K562 (cell line): ENCODE data around the gene ENTREP3. TPM values are rescaled to one million over a fixed set of nuclear protein-coding genes. Genes with fewer than 3 reads are reported as not detected.

Experiments
- ARID1B ChIP-seq: fragments of 450-650 bp; IDR thresholded peaks from 2 replicates; pipeline ENCODE4 v1.6.1; 2016; ENCODE audit warnings: antibody characterized with exemption, mild to moderate bottlenecking, inconsistent platforms
- DACH1 ChIP-seq: fragments of 450-650 bp; IDR thresholded peaks from 2 replicates; pipeline ENCODE4 v1.6.1; 2018; ENCODE audit not compliant: partially characterized antibody
- FOXK2 ChIP-seq, 2 experiments: fragments of 450-650 bp; IDR thresholded peaks in 1 of 2; conservative IDR thresholded peaks in 1 of 2; 2 replicates each; pipeline ENCODE4 v1.6.1; 2016; ENCODE audit warnings: low read depth in 2 of 2, mild to moderate bottlenecking in 1 of 2
- L3MBTL2 ChIP-seq: fragments of 450-650 bp; IDR thresholded peaks from 2 replicates; pipeline ENCODE4 v1.6.1; 2016; ENCODE audit warnings: mild to moderate bottlenecking, moderate library complexity
- RNF2 ChIP-seq: sonication (generic); IDR thresholded peaks from 2 replicates; pipeline ENCODE4 v1.6.1; 2016
- XRCC5 ChIP-seq: fragments of 200-400 bp; formaldehyde crosslinking; IDR thresholded peaks from 2 replicates; pipeline ENCODE4 v1.6.1; 2017; ENCODE audit warnings: low read depth, mild to moderate bottlenecking, low read length
- ZNF384 ChIP-seq: IDR thresholded peaks from 2 replicates; pipeline ENCODE4 v1.6.1; 2012; ENCODE audit warnings: low read depth, low read length, improper control_type of control experiment
- ZNF444 ChIP-seq: fragments of 250-450 bp; sonication (Bioruptor Pico); IDR thresholded peaks from 2 replicates; pipeline ENCODE4 v1.4.0; 2020; ENCODE audit warnings: mild to moderate bottlenecking, moderate library complexity
- ZNF518B ChIP-seq: fragments of 250-450 bp; sonication (Bioruptor Pico); IDR thresholded peaks from 2 replicates; pipeline ENCODE4 v1.5.0; 2021; ENCODE audit warnings: mild to moderate bottlenecking, moderate library complexity
- polyA plus RNA-seq, 8 experiments: library from polyadenylated mRNA; depleted of rRNA in 4 of 8; stranded (reverse) in 5 of 8; unstranded in 3 of 8; fragments of >200 nt; fragmentation: Nextera tagmentation in 2 of 8; fragmentation: Illumina TruSeq in 1 of 8; extraction: Ambion mirVana in 2 of 8; extraction: Trizol in 1 of 8; gene quantifications; 2 replicates each; pipeline versions ENCODE4 v1.2.1 to v1.2.3, GENCODE V29; 2011 to 2014; ENCODE audit warnings: inconsistent platforms in 1 of 8, missing spikeins in 1 of 8
- total RNA-seq, 7 experiments: library from RNA; depleted of rRNA in 6 of 7; stranded (reverse); fragments of >200 nt in 6 of 7; fragmentation: Illumina TruSeq in 2 of 7; extraction: Trizol in 2 of 7; gene quantifications; 2 replicates each; pipeline versions ENCODE4 v1.2.1 to v1.2.3, GENCODE V29; 2011 to 2021; ENCODE audit warnings: low replicate concordance in 1 of 7
- TF ChIP-seq, protein P1 (sequence below): fragments of 450-650 bp; IDR thresholded peaks from 2 replicates; pipeline ENCODE4 v1.6.1; 2017; ENCODE audit warnings: antibody characterized with exemption, mild to moderate bottlenecking

Gene ENTREP3
- total and polyA plus RNA-seq, 9 of the 15 experiments (the other 6 are each of a cell fraction or from before 2014, with no cell fraction given), result 1.9 to 41.8 (median 5.9) TPM

DNA sequence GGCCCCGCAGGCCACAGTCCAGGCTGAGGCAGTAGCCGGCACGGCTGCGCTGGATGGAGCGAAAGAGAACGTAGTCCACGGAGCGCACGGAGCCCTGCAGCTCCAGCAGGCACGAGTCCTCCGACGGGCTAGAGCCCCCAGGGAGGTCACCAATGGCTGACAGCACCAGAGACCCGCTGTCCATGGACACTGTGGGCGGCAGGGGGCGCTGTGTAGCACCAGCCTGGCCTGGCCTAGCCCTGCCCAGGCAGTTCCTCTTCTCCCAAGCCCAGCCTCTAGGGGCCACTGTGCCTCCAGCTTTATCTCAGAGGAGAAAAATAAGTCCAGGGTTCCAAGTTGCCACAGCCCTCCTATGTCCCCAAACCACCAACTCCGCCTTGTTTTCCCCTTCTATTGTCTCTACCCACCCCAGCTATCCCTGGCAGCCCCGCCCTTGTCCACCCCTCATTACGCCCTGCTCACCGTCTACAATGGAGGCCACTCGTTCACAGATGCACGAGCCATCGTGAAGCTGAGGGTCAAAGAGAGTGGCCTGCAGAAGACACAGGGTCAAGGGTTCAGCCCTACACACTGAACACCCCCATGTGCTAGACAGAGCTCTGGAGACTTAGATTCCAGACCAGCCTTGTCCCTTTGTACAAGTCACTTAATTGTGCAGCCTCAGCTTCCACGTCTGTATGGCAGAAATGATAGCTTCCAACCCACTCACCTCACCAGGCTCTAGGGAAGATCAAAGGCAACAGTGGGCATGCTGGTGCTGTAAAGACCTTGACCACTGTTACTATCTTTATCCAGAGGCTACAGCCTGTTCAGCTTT, 4.4 kb downstream of the ENTREP3 start (continued):
- TF ChIP-seq ZNF518B (CRISPR knock-in tag) (no peak), DACH1 (peak; percentile 17), ZNF384 (peak; percentile 52; the same call in 1 of the 2 replicates), FOXK2 (conservative IDR thresholded peaks at IDR 0.05 in 1 of 2, IDR thresholded peaks at IDR 0.05 in 1 of 2; ENCODE audit: low read depth in 2 of 2) (0 out of 4 replicates have a peak, but pooled peaks of 1 of the 2 experiments have one; percentile 45), ZNF444 (CRISPR knock-in tag) (no peak), RNF2 (no peak), XRCC5 (peak; percentile 96), ARID1B (peak; percentile 46; the same call in 1 of the 2 replicates), L3MBTL2 (peak; percentile 36; the same call in 1 of the 2 replicates)
- TF ChIP-seq, protein P1, sequence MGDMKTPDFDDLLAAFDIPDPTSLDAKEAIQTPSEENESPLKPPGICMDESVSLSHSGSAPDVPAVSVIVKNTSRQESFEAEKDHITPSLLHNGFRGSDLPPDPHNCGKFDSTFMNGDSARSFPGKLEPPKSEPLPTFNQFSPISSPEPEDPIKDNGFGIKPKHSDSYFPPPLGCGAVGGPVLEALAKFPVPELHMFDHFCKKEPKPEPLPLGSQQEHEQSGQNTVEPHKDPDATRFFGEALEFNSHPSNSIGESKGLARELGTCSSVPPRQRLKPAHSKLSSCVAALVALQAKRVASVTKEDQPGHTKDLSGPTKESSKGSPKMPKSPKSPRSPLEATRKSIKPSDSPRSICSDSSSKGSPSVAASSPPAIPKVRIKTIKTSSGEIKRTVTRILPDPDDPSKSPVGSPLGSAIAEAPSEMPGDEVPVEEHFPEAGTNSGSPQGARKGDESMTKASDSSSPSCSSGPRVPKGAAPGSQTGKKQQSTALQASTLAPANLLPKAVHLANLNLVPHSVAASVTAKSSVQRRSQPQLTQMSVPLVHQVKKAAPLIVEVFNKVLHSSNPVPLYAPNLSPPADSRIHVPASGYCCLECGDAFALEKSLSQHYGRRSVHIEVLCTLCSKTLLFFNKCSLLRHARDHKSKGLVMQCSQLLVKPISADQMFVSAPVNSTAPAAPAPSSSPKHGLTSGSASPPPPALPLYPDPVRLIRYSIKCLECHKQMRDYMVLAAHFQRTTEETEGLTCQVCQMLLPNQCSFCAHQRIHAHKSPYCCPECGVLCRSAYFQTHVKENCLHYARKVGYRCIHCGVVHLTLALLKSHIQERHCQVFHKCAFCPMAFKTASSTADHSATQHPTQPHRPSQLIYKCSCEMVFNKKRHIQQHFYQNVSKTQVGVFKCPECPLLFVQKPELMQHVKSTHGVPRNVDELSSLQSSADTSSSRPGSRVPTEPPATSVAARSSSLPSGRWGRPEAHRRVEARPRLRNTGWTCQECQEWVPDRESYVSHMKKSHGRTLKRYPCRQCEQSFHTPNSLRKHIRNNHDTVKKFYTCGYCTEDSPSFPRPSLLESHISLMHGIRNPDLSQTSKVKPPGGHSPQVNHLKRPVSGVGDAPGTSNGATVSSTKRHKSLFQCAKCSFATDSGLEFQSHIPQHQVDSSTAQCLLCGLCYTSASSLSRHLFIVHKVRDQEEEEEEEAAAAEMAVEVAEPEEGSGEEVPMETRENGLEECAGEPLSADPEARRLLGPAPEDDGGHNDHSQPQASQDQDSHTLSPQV, result peak; percentile 78
